Measurements from ENCODE around the gene CNNM2.
A peak's percentile ranks its signal among the peaks of the same experiment; 100 is the strongest.
"Not testable (repeated sequence)": the region's sequence is repeated elsewhere in the genome, so short reads cannot be mapped to it uniquely, and the experiment has no call there.

Gene CNNM2

DNA sequence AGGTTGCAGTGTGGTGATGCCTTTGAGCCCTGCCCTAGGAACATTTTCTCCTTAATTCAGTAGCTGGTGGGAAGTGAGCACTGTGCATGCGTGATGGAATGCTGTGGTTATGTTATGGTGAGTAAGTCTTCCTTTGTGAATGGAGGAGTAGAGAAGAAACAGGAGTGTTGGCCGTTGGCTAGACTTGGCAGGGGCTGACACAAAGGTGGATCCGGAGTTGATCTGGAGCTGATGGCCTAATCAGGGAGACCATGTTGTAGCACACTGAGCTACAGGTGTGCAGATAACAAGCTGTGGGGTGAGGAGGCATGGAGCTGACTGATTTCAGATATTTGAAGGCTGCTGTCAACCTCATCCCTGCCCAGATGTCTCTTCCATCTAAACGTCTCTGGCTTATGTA is 122.3 kb downstream of the CNNM2 start:
- DNase-seq (ENCODE audit: low spot score), result no peak

DNA sequence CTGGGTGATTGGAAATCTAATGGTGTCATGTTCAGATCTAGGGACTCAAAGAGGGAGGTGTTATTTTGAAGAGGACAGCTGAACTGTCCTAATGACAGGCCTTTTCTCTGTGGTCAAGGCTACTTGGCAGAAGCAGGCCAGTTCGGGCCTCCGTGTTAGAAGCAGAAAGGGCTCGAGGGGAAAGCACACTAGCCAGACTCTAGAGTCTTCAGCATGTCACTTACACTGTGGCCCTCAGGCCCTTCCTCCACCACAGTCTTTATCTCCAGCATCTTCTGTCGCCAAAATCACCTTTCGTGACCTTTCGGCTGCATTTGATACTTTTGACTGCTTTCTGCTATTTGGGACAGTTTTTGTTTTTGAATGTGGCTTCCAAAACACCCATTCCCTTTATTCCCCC is 123.3 kb downstream of the CNNM2 start:
- DNase-seq (ENCODE audit: low spot score), result no peak

DNA sequence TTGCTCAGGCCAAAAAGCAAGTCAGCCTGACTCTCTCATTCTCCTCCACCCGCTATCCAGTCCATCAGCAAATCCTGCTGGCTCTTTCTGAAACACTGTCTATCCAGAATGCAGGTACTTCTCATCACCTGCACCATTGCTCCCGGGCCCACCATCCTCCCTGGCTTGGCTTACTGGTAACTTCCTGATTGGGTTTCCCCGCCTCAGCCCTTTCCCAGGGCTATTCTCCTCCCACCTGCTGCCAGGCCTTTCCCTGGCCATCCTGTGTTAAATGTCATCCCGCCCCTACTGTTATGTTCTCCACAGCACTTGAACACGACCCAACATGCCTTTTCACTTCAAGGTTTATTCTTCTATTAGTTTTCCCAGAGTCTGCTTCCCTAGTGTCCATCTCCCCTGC is 124.0 kb downstream of the CNNM2 start:
- no peak for DNase-seq (ENCODE audit: low spot score)

DNA sequence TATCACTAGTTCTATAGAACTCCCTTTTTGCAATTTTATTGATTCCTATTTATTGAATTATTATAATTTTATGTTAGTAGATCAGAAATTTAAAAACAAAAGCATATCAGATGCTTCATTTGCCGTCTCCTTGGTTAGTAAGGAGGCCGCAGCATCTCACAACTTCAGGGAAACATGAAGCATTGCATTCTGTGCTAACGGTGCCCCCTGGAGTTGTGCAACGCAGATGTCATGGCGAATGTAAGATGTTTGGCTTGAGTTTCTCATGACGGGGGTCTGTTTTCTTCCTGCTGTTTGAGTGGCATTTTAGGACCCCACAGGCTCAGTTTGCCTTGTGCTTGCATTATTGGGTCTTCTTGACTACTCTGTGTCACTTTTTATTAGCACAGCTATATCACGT is 124.8 kb downstream of the CNNM2 start:
- DNase-seq (ENCODE audit: low spot score), result no peak

DNA sequence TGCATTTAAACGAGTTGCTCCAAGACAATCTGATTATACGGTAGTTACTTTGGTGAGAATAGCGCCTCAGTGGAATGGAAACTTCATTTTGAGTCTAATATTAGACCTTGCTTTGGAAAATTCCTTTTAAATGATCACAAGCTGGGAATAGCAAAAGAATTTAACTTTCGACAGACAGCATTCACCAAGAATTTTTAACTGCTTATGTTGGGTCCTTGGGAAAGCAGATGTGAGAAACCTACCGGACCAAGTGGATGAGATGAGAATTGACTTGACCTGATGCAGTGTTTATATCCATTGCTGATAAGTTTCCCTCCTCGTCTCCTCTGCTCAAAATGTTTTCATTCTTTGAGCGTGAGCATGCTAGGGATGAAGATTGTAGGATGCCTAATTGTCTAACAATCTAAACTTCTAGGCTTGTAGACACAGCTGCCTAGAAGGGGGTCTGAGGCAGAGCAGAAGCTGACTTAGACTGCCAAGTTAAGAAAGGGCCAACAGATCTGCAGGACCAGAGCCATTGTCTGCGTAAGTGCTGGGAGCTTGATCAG is 126.9 kb downstream of the CNNM2 start:
- no peak for DNase-seq (ENCODE audit: low spot score)

DNA sequence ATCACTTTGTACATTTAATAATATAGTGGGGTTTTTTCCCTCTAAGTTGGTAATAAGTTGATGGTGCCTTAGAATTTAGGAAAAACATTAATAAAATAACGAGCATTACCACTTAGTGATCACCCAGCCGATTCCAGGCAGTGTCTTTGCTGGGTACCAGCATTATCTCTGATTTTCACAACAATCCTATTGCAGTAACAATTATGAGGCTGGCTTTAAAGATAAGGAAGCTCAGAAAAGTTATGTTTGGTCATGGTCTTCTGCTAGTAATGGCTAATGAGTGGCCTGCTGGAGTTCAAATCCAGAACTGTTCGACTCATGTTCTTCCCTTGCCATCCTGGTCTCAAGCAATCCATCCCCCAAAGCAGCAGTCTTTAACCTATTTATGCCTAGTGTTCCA is 127.9 kb downstream of the CNNM2 start:
- DNase-seq (ENCODE audit: low spot score), result no peak

DNA sequence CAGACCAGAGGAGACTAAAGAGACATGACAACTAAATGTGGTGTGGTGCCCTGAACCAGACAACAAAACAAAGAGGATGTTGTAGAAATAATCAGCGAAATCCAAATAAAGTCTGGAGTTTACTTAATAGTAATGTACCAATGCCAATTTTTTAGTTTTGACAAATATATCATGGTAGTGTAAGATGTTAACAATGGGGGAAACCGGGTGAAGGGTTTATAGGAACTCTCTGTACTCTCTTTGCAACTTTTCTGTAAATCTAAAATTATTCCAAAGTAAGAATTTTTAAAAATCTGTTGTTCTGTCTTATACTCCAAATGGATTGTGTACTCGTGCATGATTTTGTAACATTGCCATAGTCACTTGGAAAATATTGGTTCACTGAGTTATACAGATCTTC is 129.3 kb downstream of the CNNM2 start:
- no peak for DNase-seq (ENCODE audit: low spot score)

DNA sequence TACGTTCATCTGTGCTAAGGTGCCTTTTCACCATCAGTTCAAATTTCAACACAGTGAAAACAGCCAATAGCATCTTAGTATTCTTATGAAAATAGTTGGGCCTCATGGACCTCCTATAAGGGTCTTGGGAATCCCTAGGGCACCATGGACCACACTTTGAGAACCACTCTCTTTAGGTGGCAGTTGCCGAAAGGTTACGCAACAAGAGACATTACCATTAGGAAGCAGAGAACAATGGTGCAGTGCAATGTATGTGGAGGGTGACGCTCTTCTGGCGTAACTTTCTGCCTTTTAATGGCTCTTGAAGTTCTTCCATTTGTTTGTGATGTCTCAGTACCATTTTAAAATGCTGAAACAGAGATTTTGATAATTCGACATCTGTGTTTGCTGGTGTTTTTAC is 131.1 kb downstream of the CNNM2 start:
- DNase-seq (ENCODE audit: low spot score), result no peak

DNA sequence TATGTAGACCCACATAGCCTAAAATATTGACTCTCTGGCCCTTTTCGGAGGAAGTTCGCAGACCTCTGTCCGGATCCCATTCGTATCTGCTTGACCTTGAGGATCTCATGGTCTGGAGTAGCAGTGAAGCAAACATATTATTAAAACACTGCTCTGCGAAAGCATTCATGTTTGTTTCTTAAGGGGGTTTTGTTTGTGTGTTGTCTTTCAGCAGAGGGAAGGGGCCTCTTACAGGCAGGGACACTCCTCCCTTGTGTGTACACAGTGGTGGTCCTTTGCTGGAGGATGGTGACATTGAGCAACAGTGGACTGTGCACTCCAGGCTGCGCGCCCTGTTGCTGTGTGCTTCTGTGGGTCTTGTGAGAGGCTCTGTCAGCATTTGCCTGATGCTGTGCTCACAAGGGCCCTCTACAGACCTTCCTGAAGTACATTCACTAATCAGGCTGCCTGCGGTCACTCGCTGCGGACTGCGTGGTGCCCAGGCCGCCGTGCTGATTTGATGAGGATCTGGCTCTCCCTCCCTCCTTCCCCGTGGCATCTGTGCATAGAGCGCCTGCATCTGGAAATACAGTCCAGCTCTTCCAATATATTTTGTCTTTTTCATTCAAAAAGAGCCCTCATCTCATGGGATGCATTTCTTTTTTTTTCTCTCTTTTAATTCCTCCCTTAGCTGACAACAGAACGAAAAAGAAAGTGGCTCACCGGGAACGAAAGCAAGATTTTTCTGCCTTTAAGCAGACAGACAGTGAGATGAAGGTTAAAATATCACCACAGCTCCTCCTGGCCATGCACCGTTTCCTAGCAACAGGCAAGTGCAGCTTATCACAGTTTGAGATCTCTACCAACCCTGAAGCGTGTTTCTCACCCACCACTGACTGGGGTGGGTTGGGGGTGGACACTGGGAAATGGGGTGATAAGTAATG is 135.8 kb downstream of the CNNM2 start:
- peak; percentile 42 for DNase-seq (ENCODE audit: low spot score)

DNA sequence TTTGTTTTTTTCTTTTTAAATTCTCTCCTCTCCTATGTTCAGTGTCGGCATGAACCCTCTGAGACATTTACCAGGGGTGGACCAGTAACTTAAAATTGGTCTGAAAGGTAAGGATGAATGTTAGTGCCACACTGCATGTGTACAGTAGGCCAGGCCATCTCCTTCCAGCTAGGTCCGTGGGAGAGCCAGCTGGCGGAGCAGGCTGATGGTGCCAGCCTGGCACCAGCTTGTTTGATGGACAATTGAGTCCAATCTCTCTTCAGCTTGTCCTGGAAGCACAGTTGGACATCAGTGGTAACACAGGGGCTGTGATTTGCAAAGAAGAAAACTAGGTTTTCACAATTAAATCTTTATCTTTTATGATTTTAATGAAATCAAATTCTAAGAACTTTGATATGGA is 136.5 kb downstream of the CNNM2 start:
- DNase-seq (ENCODE audit: low spot score), result no peak

GRCh38 chr10:103055105-103055504 is 137.0 kb downstream of the CNNM2 start:
- no peak for DNase-seq (ENCODE audit: low spot score)

DNA sequence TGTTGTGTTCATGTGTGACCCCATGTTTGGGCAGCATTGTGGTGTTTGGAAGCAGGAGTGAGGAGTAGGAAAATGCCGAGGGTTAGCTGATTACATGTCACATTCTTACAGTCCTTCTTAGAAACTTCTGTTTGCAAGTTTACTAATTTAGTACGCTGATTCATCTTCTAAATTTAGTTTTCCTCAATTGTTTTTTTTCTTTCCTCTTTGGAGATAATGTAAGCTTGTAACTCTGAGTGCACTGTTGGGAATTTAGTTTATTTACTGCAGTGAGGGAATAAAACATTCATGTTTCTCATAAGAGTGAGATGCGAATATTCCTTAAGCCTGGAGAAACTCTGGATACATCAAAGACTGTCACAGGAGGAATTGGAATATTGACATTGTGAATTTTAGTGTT is 139.9 kb downstream of the CNNM2 start:
- DNase-seq (ENCODE audit: low spot score), result no peak

DNA sequence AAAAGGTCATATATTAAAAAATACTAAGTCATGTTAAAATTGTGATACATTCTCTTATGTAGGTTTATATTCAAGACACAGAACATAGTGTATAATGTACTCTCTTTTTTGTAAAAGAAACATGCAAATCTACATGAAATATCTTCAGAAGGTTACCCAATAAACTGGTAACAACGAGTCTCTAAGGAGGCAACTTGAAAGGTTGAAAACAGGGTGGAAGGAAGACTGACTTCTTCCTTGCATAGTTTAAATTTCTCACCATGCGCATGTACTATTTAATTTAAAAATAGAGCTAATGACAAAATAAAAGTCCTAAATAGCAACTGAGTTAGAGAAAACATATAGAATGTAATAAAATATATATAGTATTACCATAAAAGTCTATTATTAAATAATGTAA is 142.5 kb downstream of the CNNM2 start:
- DNase-seq (ENCODE audit: low spot score), result no peak

GRCh38 chr10:103062854-103063590 is 144.9 kb downstream of the CNNM2 start:
- DNase-seq (ENCODE audit: low spot score), result peak; percentile 25

DNA sequence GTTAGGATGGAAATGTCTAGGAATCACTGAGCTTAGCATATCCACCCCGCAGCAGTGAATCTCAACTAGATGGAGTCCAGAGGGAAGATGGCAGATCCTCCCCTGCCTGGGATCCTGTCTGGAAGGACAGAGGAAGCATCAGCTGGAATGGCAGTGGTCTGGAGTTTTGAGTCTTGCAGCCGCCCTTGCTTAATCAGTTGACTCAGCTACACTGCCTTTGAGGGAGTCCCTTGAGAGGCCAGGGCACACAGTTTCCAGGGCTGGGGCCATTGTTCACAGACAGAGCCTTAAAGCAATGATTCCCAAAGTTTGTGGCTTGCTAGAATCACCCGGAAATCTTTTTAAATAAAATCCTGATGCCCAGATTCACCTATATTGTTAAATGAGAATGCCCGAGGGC is 146.9 kb downstream of the CNNM2 start:
- DNase-seq (ENCODE audit: low spot score), result no peak

GRCh38 chr10:103066141-103067098 is 148.3 kb downstream of the CNNM2 start:
- no peak for DNase-seq (ENCODE audit: low spot score)

GRCh38 chr10:103067099-103067477 is 149.0 kb downstream of the CNNM2 start:
- not testable (repeated sequence) for DNase-seq (ENCODE audit: low spot score)

GRCh38 chr10:103067484-103067883 is 149.4 kb downstream of the CNNM2 start:
- no peak for DNase-seq (ENCODE audit: low spot score)

GRCh38 chr10:103067956-103068355 is 149.9 kb downstream of the CNNM2 start:
- no peak for DNase-seq (ENCODE audit: low spot score)

DNA sequence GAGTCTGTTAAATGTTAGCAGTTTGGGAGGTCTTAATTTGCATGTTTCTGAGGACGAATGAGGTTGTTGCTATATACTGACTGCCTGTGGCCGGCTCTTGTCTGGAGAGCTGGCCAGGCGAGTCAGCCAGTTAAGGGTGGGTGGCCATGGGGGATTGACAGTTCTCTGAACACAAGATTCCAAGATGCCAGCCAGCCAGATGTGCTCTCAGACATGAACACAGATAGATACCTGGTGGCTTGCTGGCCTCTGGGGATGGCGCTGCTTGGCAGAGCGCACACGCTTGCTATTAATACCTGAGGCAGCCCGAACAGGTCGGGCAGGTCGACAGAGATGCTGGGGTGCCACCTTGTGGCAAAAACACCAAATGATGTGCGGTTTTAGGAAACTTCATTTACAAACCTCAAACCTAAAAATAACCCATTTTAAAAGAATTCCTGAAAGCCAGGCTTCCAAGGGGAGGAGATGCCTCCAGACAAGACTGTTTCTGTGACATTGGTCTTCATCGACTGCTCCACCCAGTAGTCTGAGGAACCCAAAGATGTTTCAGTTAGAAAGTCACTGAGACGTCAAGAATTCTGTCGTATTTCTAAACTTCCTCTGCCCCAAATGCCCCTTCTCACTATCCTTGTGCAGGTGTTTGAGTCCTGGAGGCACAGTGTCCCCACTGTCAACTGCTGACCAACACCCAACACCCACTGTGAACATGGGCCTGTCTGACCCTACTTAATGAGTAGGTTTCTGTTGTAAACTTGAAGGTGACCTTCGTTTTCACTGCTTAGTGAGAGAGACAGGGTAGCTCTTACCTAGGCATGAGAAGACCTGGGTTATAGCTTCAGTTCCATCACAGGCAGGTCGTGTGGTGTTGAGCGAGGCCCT is 151.6 kb downstream of the CNNM2 start:
- DNase-seq (ENCODE audit: low spot score), result peak; percentile 77

DNA sequence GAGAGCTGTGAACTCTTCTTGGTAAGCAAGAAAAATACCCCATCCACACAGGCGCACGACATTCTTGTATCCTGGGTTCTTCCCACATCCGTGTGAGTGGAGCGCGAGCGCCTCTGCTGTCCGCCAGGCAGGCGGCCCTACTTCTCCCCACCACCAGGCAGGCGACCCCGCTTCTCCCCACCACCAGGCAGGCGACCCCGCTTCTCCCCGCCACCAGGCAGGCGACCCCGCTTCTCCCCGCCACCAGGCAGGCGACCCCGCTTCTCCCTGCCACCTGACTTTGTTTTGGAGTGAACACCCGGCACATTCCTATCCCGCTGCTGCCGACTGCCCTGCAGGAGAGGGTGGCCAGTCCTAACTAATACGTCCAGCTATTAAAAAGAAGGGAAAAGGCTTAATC is 154.2 kb downstream of the CNNM2 start:
- no peak for DNase-seq (ENCODE audit: low spot score)

Measured in hematopoietic multipotent progenitor cell treated with erythropoietin and hydrocortisone succinate and interleukin-3 and kit ligand, for 17 days (in vitro differentiated cells).